G401.6 (cell line): ENCODE results near the gene RTP3.

ENCODE experiments used
- FAIRE-seq: peaks from 2 replicates; lab custom pipeline; 2012; peaks lifted over from hg19 to GRCh38; lab: Jason Lieb, UNC

The RTP3 gene

GRCh38 chr3:46497556-46498265, at the start of gene RTP3:
TSS of gene RTP3 (plus strand) at chr3:46497976. CDS start at chr3:46498063, 87 bp downstream.
- no peak for FAIRE-seq

- no peak for FAIRE-seq
These were observed 49.1 kb upstream of the RTP3 start for GRCh38 chr3:46448721-46449120.

- no peak for FAIRE-seq
These were observed 47.8 kb upstream of the RTP3 start for GRCh38 chr3:46449755-46450552.

- no peak for FAIRE-seq
These were observed 44.1 kb upstream of the RTP3 start for GRCh38 chr3:46453526-46454208.

- FAIRE-seq: no peak
These were observed 43.6 kb upstream of the RTP3 start for GRCh38 chr3:46454209-46454595.

GRCh38 chr3:46454606-46455005, 43.2 kb upstream of the RTP3 start:
- no peak for FAIRE-seq

GRCh38 chr3:46455231-46456115, 42.3 kb upstream of the RTP3 start:
- FAIRE-seq: no peak

- FAIRE-seq: no peak
These were observed 41.7 kb upstream of the RTP3 start for GRCh38 chr3:46456118-46456517.

GRCh38 chr3:46460051-46460450, 37.7 kb upstream of the RTP3 start:
- FAIRE-seq: no peak

- no peak for FAIRE-seq
These were observed 35.7 kb upstream of the RTP3 start for GRCh38 chr3:46462111-46462510.

- FAIRE-seq: no peak
These were observed 35.3 kb upstream of the RTP3 start for GRCh38 chr3:46462511-46462910.

- no peak for FAIRE-seq
These were observed 34.5 kb upstream of the RTP3 start for GRCh38 chr3:46463120-46463867.

GRCh38 chr3:46463868-46464241, 33.9 kb upstream of the RTP3 start:
- FAIRE-seq: no peak

GRCh38 chr3:46464326-46465195, 33.2 kb upstream of the RTP3 start, which contains the start of gene LTF:
TSS of gene LTF (minus strand) at chr3:46464905. CDS start at chr3:46464867, 38 bp downstream.
- FAIRE-seq: no peak

- no peak for FAIRE-seq
These were observed 32.6 kb upstream of the RTP3 start for GRCh38 chr3:46465196-46465520.

GRCh38 chr3:46466273-46466672, 31.5 kb upstream of the RTP3 start:
- FAIRE-seq: no peak

- FAIRE-seq: no peak
These were observed 30.8 kb upstream of the RTP3 start for GRCh38 chr3:46466871-46467403.

GRCh38 chr3:46467562-46467961, 30.2 kb upstream of the RTP3 start:
- no peak for FAIRE-seq

- FAIRE-seq: no peak
These were observed 28.8 kb upstream of the RTP3 start for GRCh38 chr3:46468753-46469600.
